Mesendoderm (in vitro differentiated cells): ENCODE results near the gene KRT38.

Source experiments
- DNase-seq: peaks from one replicate; pipeline ENCODE4 v3.0.0; 2013
- H2AK5ac ChIP-seq: 2 replicates; pipeline ENCODE4 v1.6.1; 2013; ENCODE audit warnings: low read length, inconsistent platforms
- H2BK120ac ChIP-seq: 2 replicates; pipeline ENCODE4 v1.6.1; 2013; ENCODE audit warnings: low read depth, mild to moderate bottlenecking, low read length, moderate library complexity, mixed read lengths
- H2BK15ac ChIP-seq: replicated peaks from 2 replicates; pipeline ENCODE4 v1.6.1; 2013; ENCODE audit warnings: low read depth, mild to moderate bottlenecking, moderate library complexity
- H2BK5ac ChIP-seq: 2 replicates; pipeline ENCODE4 v1.6.1; 2013; ENCODE audit warnings: low read length, inconsistent platforms
- H3K18ac ChIP-seq: 2 replicates; pipeline ENCODE4 v1.6.1; 2013; ENCODE audit warnings: mild to moderate bottlenecking, low read length, mixed read lengths
- H3K23ac ChIP-seq: one replicate; pipeline ENCODE4 v1.6.1; 2013; ENCODE audit warnings: low read length
- H3K27ac ChIP-seq: 2 replicates; pipeline ENCODE4 v1.5.1; 2013; ENCODE audit warnings: low read depth, mild to moderate bottlenecking, inconsistent platforms, low read length, moderate library complexity
- H3K27me3 ChIP-seq: 2 replicates; pipeline ENCODE4 v1.6.1; 2013; ENCODE audit warnings: low read length, control low read depth, mild to moderate bottlenecking, inconsistent platforms; ENCODE audit not compliant: insufficient read depth, poor library complexity
- H3K36me3 ChIP-seq: 2 replicates; pipeline ENCODE4 v1.6.1; 2013; ENCODE audit warnings: low read length, inconsistent platforms; ENCODE audit not compliant: control insufficient read depth, insufficient read depth
- H3K4ac ChIP-seq: one replicate; pipeline ENCODE4 v1.6.1; 2013; ENCODE audit warnings: low read depth, mild to moderate bottlenecking, low read length, moderate library complexity
- H3K4me1 ChIP-seq: 2 replicates; pipeline ENCODE4 v1.6.1; 2013; ENCODE audit warnings: low read depth, low read length, inconsistent platforms; ENCODE audit not compliant: control insufficient read depth
- H3K4me2 ChIP-seq: 2 replicates; pipeline ENCODE4 v1.6.1; 2013; ENCODE audit warnings: low read length
- H3K4me3 ChIP-seq: 2 replicates; pipeline ENCODE4 v1.5.1; 2013; ENCODE audit warnings: mild to moderate bottlenecking, low read length
- H3K56ac ChIP-seq: one replicate; pipeline ENCODE4 v1.6.1; 2013; ENCODE audit warnings: low read length
- H3K79me1 ChIP-seq: 2 replicates; pipeline ENCODE4 v1.6.1; 2013; ENCODE audit warnings: low read length, inconsistent platforms
- H3K79me2 ChIP-seq: 2 replicates; pipeline ENCODE4 v1.6.1; 2013; ENCODE audit warnings: mild to moderate bottlenecking, low read length; ENCODE audit not compliant: control insufficient read depth, insufficient read depth
- H3K9ac ChIP-seq: 2 replicates; pipeline ENCODE4 v1.6.1; 2013; ENCODE audit warnings: low read length, inconsistent platforms
- H4K5ac ChIP-seq: one replicate; pipeline ENCODE4 v1.6.1; 2013; ENCODE audit warnings: low read length
- H4K8ac ChIP-seq: one replicate; pipeline ENCODE4 v1.6.1; 2013; ENCODE audit warnings: low read depth, mild to moderate bottlenecking, control low read depth, low read length, moderate library complexity
- WGBS: extraction: QIAGEN DNeasy Blood & Tissue Kit; methylation state at CpG from one replicate; pipeline ENCODE4 v1.1.7; 2013; ENCODE audit warnings: low lambda C conversion rate, missing lambda C conversion rate; ENCODE audit not compliant: insufficient coverage; ENCODE audit errors: extremely low coverage; 5-methylcytosine and 5-hydroxymethylcytosine counted together

The KRT38 gene

GRCh38 chr17:41483991-41484826, 43.4 kb upstream of the KRT38 start:
- DNase-seq: peak; percentile 48
- H3K9ac ChIP-seq: no peak overlapping the region
- H3K4me3 ChIP-seq: no peak overlapping the region
- no peaks in the 10 kb centered on the region for H3K27me3 ChIP-seq
- H3K79me1 ChIP-seq: no peaks in the 10 kb centered on the region
- no peak overlapping the region for H3K18ac ChIP-seq
- H2AK5ac ChIP-seq: no peak overlapping the region
- no peaks in the 10 kb centered on the region for H3K36me3 ChIP-seq
- no peak overlapping the region for H3K4me2 ChIP-seq
- H2BK5ac ChIP-seq: no peak overlapping the region
- no CpG with 5 or more reads among the region's 7 CpGs for WGBS
- H2BK15ac ChIP-seq: no peak overlapping the region
- H3K4ac ChIP-seq: no peak overlapping the region
- H3K23ac ChIP-seq: no peak overlapping the region
- H3K79me2 ChIP-seq: no peaks in the 10 kb centered on the region
- H2BK120ac ChIP-seq: no peak overlapping the region
- H4K8ac ChIP-seq: no peak overlapping the region
- H3K56ac ChIP-seq: peak overlapping the region; percentile 37
- no peak overlapping the region for H4K5ac ChIP-seq
- H3K27ac ChIP-seq: no peak overlapping the region
- peaks cover 7% of the 10 kb centered on the region for H3K4me1 ChIP-seq

GRCh38 chr17:41483531-41483930, 42.7 kb upstream of the KRT38 start:
- H3K4me1 ChIP-seq: peaks cover 7% of the 10 kb centered on the region
- no peaks in the 10 kb centered on the region for H3K36me3 ChIP-seq
- H2BK120ac ChIP-seq: no peak overlapping the region
- no peak overlapping the region for H3K4ac ChIP-seq
- no peak overlapping the region for H3K4me3 ChIP-seq
- no peak overlapping the region for H2AK5ac ChIP-seq
- H2BK15ac ChIP-seq: no peak overlapping the region
- H3K79me2 ChIP-seq: no peaks in the 10 kb centered on the region
- H3K4me2 ChIP-seq: no peak overlapping the region
- H3K18ac ChIP-seq: no peak overlapping the region
- no peak overlapping the region for H4K8ac ChIP-seq
- H2BK5ac ChIP-seq: no peak overlapping the region
- peak overlapping the region; percentile 50 for H3K56ac ChIP-seq
- no peak overlapping the region for H3K23ac ChIP-seq
- WGBS: no CpG with 5 or more reads among the region's 9 CpGs
- H3K27ac ChIP-seq: no peak overlapping the region
- no peaks in the 10 kb centered on the region for H3K79me1 ChIP-seq
- H3K9ac ChIP-seq: no peak overlapping the region
- no peaks in the 10 kb centered on the region for H3K27me3 ChIP-seq
- no peak overlapping the region for H4K5ac ChIP-seq
- DNase-seq: peak; percentile 72

- Histone ChIP-seq H2BK5ac (no peak within 1 kb of the TSS), H3K4me2 (no peak within 1 kb of the TSS), H3K23ac (no peak within 1 kb of the TSS), H3K79me1 (no peaks in the 10 kb centered on the region), H2AK5ac (no peak within 1 kb of the TSS), H3K36me3 (no peaks in the 10 kb centered on the region), H3K4me1 (peaks cover 7% of the 10 kb centered on the region), H3K9ac (no peak within 1 kb of the TSS), H4K5ac (no peak within 1 kb of the TSS), H3K56ac (no peak within 1 kb of the TSS), H2BK120ac (no peak within 1 kb of the TSS), H3K27me3 (no peaks in the 10 kb centered on the region), H3K79me2 (no peaks in the 10 kb centered on the region), H3K27ac (no peak within 1 kb of the TSS), H3K4me3 (no peak within 1 kb of the TSS), H3K18ac (no peak within 1 kb of the TSS), H3K4ac (no peak within 1 kb of the TSS), H2BK15ac (no peak within 1 kb of the TSS), H4K8ac (no peak within 1 kb of the TSS)
- DNase-seq: no peak
- no CpG with 5 or more reads among the region's 2 CpGs for WGBS
Observed at GRCh38 chr17:41481036-41481435, 40.3 kb upstream of the KRT38 start, which contains the start of gene KRT35. KRT35 (minus strand) TSS chr17:41481151; CDS start chr17:41481097, 54 bp downstream.

GRCh38 chr17:41480581-41480980, 39.8 kb upstream of the KRT38 start:
- WGBS: no CpG with 5 or more reads among the region's 10 CpGs
- Histone ChIP-seq H3K23ac (no peak overlapping the region), H3K79me1 (no peaks in the 10 kb centered on the region), H4K8ac (no peak overlapping the region), H2BK15ac (no peak overlapping the region), H3K4me1 (peaks cover 7% of the 10 kb centered on the region), H3K27me3 (no peaks in the 10 kb centered on the region), H2BK5ac (no peak overlapping the region), H2BK120ac (no peak overlapping the region), H4K5ac (no peak overlapping the region), H3K4ac (no peak overlapping the region), H3K79me2 (no peaks in the 10 kb centered on the region), H3K18ac (no peak overlapping the region), H3K4me2 (no peak overlapping the region), H3K27ac (no peak overlapping the region), H2AK5ac (no peak overlapping the region), H3K56ac (no peak overlapping the region), H3K36me3 (no peaks in the 10 kb centered on the region), H3K4me3 (no peak overlapping the region), H3K9ac (no peak overlapping the region)
- DNase-seq: no peak

GRCh38 chr17:41480136-41480535, 39.4 kb upstream of the KRT38 start:
- no peak overlapping the region for H3K18ac ChIP-seq
- H3K4me3 ChIP-seq: no peak overlapping the region
- no peak overlapping the region for H4K8ac ChIP-seq
- peaks cover 7% of the 10 kb centered on the region for H3K4me1 ChIP-seq
- no peaks in the 10 kb centered on the region for H3K36me3 ChIP-seq
- no peak overlapping the region for H3K9ac ChIP-seq
- H2AK5ac ChIP-seq: no peak overlapping the region
- H2BK15ac ChIP-seq: no peak overlapping the region
- no peak overlapping the region for H3K4me2 ChIP-seq
- no peak overlapping the region for H2BK120ac ChIP-seq
- H4K5ac ChIP-seq: no peak overlapping the region
- WGBS: no CpG with 5 or more reads among the region's 2 CpGs
- H2BK5ac ChIP-seq: no peak overlapping the region
- H3K79me1 ChIP-seq: no peaks in the 10 kb centered on the region
- DNase-seq: no peak
- H3K27me3 ChIP-seq: no peaks in the 10 kb centered on the region
- no peaks in the 10 kb centered on the region for H3K79me2 ChIP-seq
- no peak overlapping the region for H3K56ac ChIP-seq
- no peak overlapping the region for H3K27ac ChIP-seq
- no peak overlapping the region for H3K23ac ChIP-seq
- no peak overlapping the region for H3K4ac ChIP-seq

GRCh38 chr17:41478237-41478636, 37.5 kb upstream of the KRT38 start:
- H3K79me2 ChIP-seq: no peaks in the 10 kb centered on the region
- no peak overlapping the region for H2BK15ac ChIP-seq
- H2AK5ac ChIP-seq: no peak overlapping the region
- no peak for DNase-seq
- H3K18ac ChIP-seq: no peak overlapping the region
- no peak overlapping the region for H3K23ac ChIP-seq
- H3K56ac ChIP-seq: no peak overlapping the region
- no peaks in the 10 kb centered on the region for H3K36me3 ChIP-seq
- no peak overlapping the region for H2BK5ac ChIP-seq
- H3K4me3 ChIP-seq: no peak overlapping the region
- H4K8ac ChIP-seq: no peak overlapping the region
- no peak overlapping the region for H3K4ac ChIP-seq
- no peak overlapping the region for H3K27ac ChIP-seq
- no peak overlapping the region for H4K5ac ChIP-seq
- no CpG with 5 or more reads among the region's 8 CpGs for WGBS
- H3K4me2 ChIP-seq: no peak overlapping the region
- no peaks in the 10 kb centered on the region for H3K79me1 ChIP-seq
- H3K9ac ChIP-seq: no peak overlapping the region
- H3K27me3 ChIP-seq: no peaks in the 10 kb centered on the region
- H3K4me1 ChIP-seq: peaks cover under 1% of the 10 kb centered on the region
- H2BK120ac ChIP-seq: no peak overlapping the region
